Endothelial cell of umbilical vein (primary cell): Measurements from ENCODE around the gene OTULIN.

Experiments
- EZH2 ChIP-seq: IDR thresholded peaks from 2 replicates; pipeline ENCODE4 v1.6.1; 2012; ENCODE audit warnings: borderline replicate concordance, low read depth, mild to moderate bottlenecking, moderate library complexity, low read length, inconsistent platforms; ENCODE audit not compliant: severe bottlenecking
- POLR2A ChIP-seq: IDR thresholded peaks from 2 replicates; pipeline ENCODE4 v1.6.1; 2012; ENCODE audit warnings: low read depth, mild to moderate bottlenecking, control low read depth, low read length
- TF ChIP-seq, protein P1 (sequence below), 2 donors: IDR thresholded peaks; 1 replicate in 1 of 2; 2 replicates in 1 of 2; pipeline ENCODE4 v1.5.1; 2011; ENCODE audit warnings: low read length in 2 of 2, mild to moderate bottlenecking in 2 of 2, moderate library complexity in 2 of 2, control low read depth in 1 of 2, inconsistent platforms in 1 of 2, low read depth in 1 of 2; ENCODE audit not compliant: insufficient read depth in 1 of 2; ENCODE audit errors: extremely low read depth in 1 of 2
- TF ChIP-seq, protein P2 (sequence below): IDR thresholded peaks from 2 replicates; pipeline ENCODE4 v1.6.1; 2011; ENCODE audit not compliant: insufficient read depth, insufficient read length

GRCh38 chr5:14702238-14702839 lies 37.8 kb downstream of the OTULIN start:
- TF ChIP-seq, protein P1, sequence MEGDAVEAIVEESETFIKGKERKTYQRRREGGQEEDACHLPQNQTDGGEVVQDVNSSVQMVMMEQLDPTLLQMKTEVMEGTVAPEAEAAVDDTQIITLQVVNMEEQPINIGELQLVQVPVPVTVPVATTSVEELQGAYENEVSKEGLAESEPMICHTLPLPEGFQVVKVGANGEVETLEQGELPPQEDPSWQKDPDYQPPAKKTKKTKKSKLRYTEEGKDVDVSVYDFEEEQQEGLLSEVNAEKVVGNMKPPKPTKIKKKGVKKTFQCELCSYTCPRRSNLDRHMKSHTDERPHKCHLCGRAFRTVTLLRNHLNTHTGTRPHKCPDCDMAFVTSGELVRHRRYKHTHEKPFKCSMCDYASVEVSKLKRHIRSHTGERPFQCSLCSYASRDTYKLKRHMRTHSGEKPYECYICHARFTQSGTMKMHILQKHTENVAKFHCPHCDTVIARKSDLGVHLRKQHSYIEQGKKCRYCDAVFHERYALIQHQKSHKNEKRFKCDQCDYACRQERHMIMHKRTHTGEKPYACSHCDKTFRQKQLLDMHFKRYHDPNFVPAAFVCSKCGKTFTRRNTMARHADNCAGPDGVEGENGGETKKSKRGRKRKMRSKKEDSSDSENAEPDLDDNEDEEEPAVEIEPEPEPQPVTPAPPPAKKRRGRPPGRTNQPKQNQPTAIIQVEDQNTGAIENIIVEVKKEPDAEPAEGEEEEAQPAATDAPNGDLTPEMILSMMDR (IDR thresholded peaks at IDR 0.05; ENCODE audit: extremely low read depth in 1 of 2, insufficient read depth in 1 of 2, low read depth in 1 of 2, low read length in 2 of 2), result no peak
- TF ChIP-seq EZH2, result no peak
- no peak for TF ChIP-seq POLR2A
- TF ChIP-seq, protein P2, sequence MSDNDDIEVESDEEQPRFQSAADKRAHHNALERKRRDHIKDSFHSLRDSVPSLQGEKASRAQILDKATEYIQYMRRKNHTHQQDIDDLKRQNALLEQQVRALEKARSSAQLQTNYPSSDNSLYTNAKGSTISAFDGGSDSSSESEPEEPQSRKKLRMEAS, result no peak
